22Rv1 (cell line): ENCODE measurements around the gene COL13A1.

Experiments
- CTCF ChIP-seq: fragments of 450-650 bp; IDR thresholded peaks from 2 replicates; pipeline ENCODE4 v1.5.1; 2017; ENCODE audit warnings: mild to moderate bottlenecking
- ZFX ChIP-seq: fragments of 450-650 bp; IDR thresholded peaks from 2 replicates; pipeline ENCODE4 v1.6.1; 2017; ENCODE audit warnings: antibody characterized with exemption, borderline replicate concordance

- TF ChIP-seq CTCF (no peak), ZFX (no peak)
These were observed 79.5 kb downstream of the COL13A1 start for GRCh38 chr10:69881202-69881601.
